A673 (cell line): ENCODE data around the gene ZNF524. TPM values are rescaled to one million over a fixed set of nuclear protein-coding genes. Genes with fewer than 3 reads are reported as not detected.

ENCODE experiments used
- BruUV-seq: library from RNA; stranded (reverse); fragments of 400-500 nt; replicated peaks from 2 replicates; lab custom pipeline; 2021; lab: Mats Ljungman, UMichigan
- CTCF ChIA-PET: fragments of 300-600 bp; sonication (Branson Sonifier 250); formaldehyde crosslinking; loops from one replicate; lab custom pipeline; 2022; ENCODE audit warnings: antibody characterized with exemption; lab: Charles Lee
- POLR2A ChIA-PET: fragments of 300-600 bp; sonication (Branson Sonifier 250); formaldehyde crosslinking; loops from one replicate; lab custom pipeline; 2022; ENCODE audit warnings: antibody characterized with exemption; ENCODE audit not compliant: low non-redundant PET; lab: Charles Lee
- DNase-seq: peaks from one replicate; pipeline ENCODE4 v3.0.0-alpha.2; 2015; ENCODE audit warnings: low spot score
- H3K27ac ChIP-seq: fragments of 200-600 bp; sonication (generic); 2 replicates; pipeline ENCODE4 v1.5.1; 2016; ENCODE audit warnings: mixed run types, low read depth, mild to moderate bottlenecking, mixed read lengths, antibody characterized with exemption, low read length; ENCODE audit not compliant: poor library complexity, severe bottlenecking
- H3K27me3 ChIP-seq: fragments of 200-600 bp; sonication (generic); replicated peaks from 2 replicates; pipeline ENCODE4 v1.6.1; 2017; ENCODE audit warnings: mixed run types, low read depth, mild to moderate bottlenecking, mixed read lengths, antibody characterized with exemption, low read length; ENCODE audit not compliant: insufficient read depth, poor library complexity
- H3K36me3 ChIP-seq: fragments of 200-600 bp; sonication (generic); 2 replicates; pipeline ENCODE4 v1.6.1; 2016; ENCODE audit warnings: mixed run types, mild to moderate bottlenecking, mixed read lengths, antibody characterized with exemption, low read length; ENCODE audit not compliant: insufficient read depth, poor library complexity, severe bottlenecking
- H3K4me1 ChIP-seq: fragments of 200-600 bp; sonication (generic); 2 replicates; pipeline ENCODE4 v1.6.1; 2017; ENCODE audit warnings: mixed run types, mild to moderate bottlenecking, mixed read lengths, antibody characterized with exemption, low read length; ENCODE audit not compliant: insufficient read depth, poor library complexity, severe bottlenecking
- H3K4me3 ChIP-seq: fragments of 200-600 bp; sonication (generic); 2 replicates; pipeline ENCODE4 v1.5.1; 2016; ENCODE audit warnings: low read depth, mixed run types, mild to moderate bottlenecking, mixed read lengths, low read length; ENCODE audit not compliant: poor library complexity, severe bottlenecking
- H3K9me3 ChIP-seq: fragments of 200-600 bp; sonication (generic); 2 replicates; pipeline ENCODE4 v1.6.1; 2016; ENCODE audit warnings: mixed run types, low read depth, mild to moderate bottlenecking, mixed read lengths, antibody characterized with exemption, low read length; ENCODE audit not compliant: poor library complexity, severe bottlenecking
- CTCF ChIP-seq: fragments of 300-800, 200-600 bp; sonication (generic); conservative IDR thresholded peaks from 2 replicates; pipeline ENCODE4 v1.5.1; 2017; ENCODE audit warnings: low read depth, mild to moderate bottlenecking, antibody characterized with exemption, low read length, moderate library complexity, mixed read lengths
- EZH2 ChIP-seq: fragments of 200-600 bp; sonication (generic); IDR thresholded peaks from 2 replicates; pipeline ENCODE4 v1.6.1; 2017; ENCODE audit warnings: borderline replicate concordance, low read depth, mild to moderate bottlenecking, mixed read lengths, antibody characterized with exemption, low read length; ENCODE audit not compliant: poor library complexity, severe bottlenecking
- intact Hi-C: fragments of 100-400 bp; cut with micrococcal nuclease; formaldehyde crosslinking; loops from one replicate; pipeline ENCODE4 v1.10.0; 2022; ENCODE audit not compliant: unreplicated experiment
- total RNA-seq: library from RNA; stranded (reverse); gene quantifications from 2 replicates; pipeline ENCODE4 v1.2.3, GENCODE V29; 2021

The ZNF524 gene
- total RNA-seq, 1 experiment from 2014 or later: 7.5 TPM

DNA sequence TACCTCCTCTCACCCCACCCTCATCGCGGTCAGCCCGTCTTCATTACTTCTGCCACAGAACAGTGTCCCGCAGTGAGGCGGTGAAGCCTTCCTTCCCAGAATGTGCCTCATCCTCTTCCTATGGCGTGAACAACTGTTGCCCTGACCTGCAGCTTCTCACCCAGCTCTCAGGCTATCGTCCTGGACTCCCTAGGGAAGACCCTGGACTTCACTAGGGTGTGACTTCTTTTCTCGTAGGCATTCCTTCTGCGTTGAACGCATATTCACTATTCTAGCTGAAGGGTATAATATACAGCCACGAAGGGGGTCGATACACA is 6.3 kb downstream of the ZNF524 start:
- CTCF ChIA-PET: interaction anchor here (0.6 to 2.5 kb wide), 7 partner anchors 18 to 446 kb away, joined by 3 to 20 read pairs (median 5); partner anchors contain the start of genes ZNF579 and ZNF784
- H3K27ac ChIP-seq: peak overlapping the region; percentile 93
- H3K4me3 ChIP-seq: peak overlapping the region; percentile 96
- POLR2A ChIA-PET: interaction anchor here (0.6 kb wide), 1 partner anchor 34 kb away, joined by 3 read pairs; no protein-coding TSS in a partner anchor
- no peaks in the 10 kb centered on the region for H3K27me3 ChIP-seq
- TF ChIP-seq CTCF (no peak), EZH2 (no peak)
- peaks cover 8% of the 10 kb centered on the region for H3K36me3 ChIP-seq
- intact Hi-C loops: loop anchor here (1.0 to 5.0 kb wide), 2 partner anchors 89 to 144 kb away; partner anchors contain the start of genes C19orf85 and ISOC2
- no TSS peak for BruUV-seq
- peaks cover 14% of the 10 kb centered on the region for H3K4me1 ChIP-seq
- H3K9me3 ChIP-seq: no peaks in the 10 kb centered on the region
- no peak for DNase-seq

DNA sequence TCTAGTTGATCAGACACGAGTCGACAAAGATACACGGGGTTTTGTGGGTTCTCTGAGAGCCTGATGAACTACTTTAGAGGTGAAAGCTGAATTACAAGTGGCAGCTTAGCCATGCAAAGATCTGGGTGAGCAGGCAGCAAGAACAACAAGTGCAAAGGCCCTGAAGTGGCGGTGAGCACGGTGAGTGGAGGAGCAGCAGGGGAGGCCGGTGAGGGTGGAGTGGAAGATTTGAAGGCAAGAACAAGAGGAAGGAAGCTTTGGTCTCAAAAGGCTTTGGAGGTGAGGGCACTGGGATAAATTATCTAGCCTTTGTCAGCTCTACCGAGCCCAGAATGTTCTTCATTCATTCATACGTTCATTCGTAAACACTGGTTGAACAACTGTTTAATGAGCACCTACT is 6.7 kb downstream of the ZNF524 start:
- no peak for DNase-seq
- no peaks in the 10 kb centered on the region for H3K27me3 ChIP-seq
- peaks cover 8% of the 10 kb centered on the region for H3K36me3 ChIP-seq
- TSS peak; percentile 34 for BruUV-seq
- H3K4me3 ChIP-seq: peak overlapping the region; percentile 96
- intact Hi-C loops: loop anchor here (1.0 to 5.0 kb wide), 2 partner anchors 90 to 145 kb away; partner anchors contain the start of genes C19orf85 and ISOC2
- H3K27ac ChIP-seq: peak overlapping the region; percentile 93
- POLR2A ChIA-PET: interaction anchor here (0.6 kb wide), 1 partner anchor 34 kb away, joined by 3 read pairs; no protein-coding TSS in a partner anchor
- CTCF ChIA-PET: interaction anchor here (0.7 to 2.5 kb wide), 5 partner anchors 17 to 92 kb away, joined by 3 to 6 read pairs (median 5); partner anchors contain the start of genes ZNF579 and ZNF784
- H3K4me1 ChIP-seq: peaks cover 14% of the 10 kb centered on the region
- H3K9me3 ChIP-seq: no peaks in the 10 kb centered on the region
- TF ChIP-seq CTCF (no peak), EZH2 (no peak)

- Histone ChIP-seq H3K9me3 (no peaks in the 10 kb centered on the region), H3K36me3 (peaks cover 12% of the 10 kb centered on the region), H3K27me3 (no peaks in the 10 kb centered on the region), H3K4me1 (peaks cover 14% of the 10 kb centered on the region), H3K27ac (no peak overlapping the region), H3K4me3 (no peak overlapping the region)
- no peak for DNase-seq
- TF ChIP-seq CTCF: no peak
- no peak for TF ChIP-seq EZH2
- intact Hi-C loops: loop anchor here (5.0 kb wide), 1 partner anchor 147 kb away; the partner anchor contains the start of genes C19orf85 and ISOC2
- CTCF ChIA-PET: no interaction called here
- BruUV-seq: no TSS peak
- POLR2A ChIA-PET: no interaction called here
Measured at GRCh38 chr19:55609326-55609725, 9.2 kb downstream of the ZNF524 start.
